Astrocyte (in vitro differentiated cells and primary cell): ENCODE results near the gene NNT. TPM values are rescaled to one million over a fixed set of nuclear protein-coding genes. Genes with fewer than 3 reads are reported as not detected.

Experiments used
- DNase-seq: peaks from one replicate; pipeline ENCODE4 v3.0.0-alpha.2; 2010; ENCODE audit warnings: low read depth
- FAIRE-seq: peaks from 2 replicates; lab custom pipeline; 2011; peaks lifted over from hg19 to GRCh38; lab: Jason Lieb, UNC
- H2AFZ ChIP-seq: 2 replicates; pipeline ENCODE4 v1.6.0; 2012; ENCODE audit warnings: low read depth, low read length, inconsistent platforms
- H3K27ac ChIP-seq: 2 replicates; pipeline ENCODE4 v1.5.1; 2011; ENCODE audit warnings: low read depth, low read length, inconsistent platforms
- H3K27me3 ChIP-seq: 2 replicates; pipeline ENCODE4 v1.6.0; 2011; ENCODE audit warnings: low read length, inconsistent platforms; ENCODE audit not compliant: insufficient read depth
- H3K36me3 ChIP-seq: 2 replicates; pipeline ENCODE4 v1.5.1; 2011; ENCODE audit warnings: low read length, inconsistent platforms; ENCODE audit not compliant: insufficient read depth
- H3K4me1 ChIP-seq: 2 replicates; pipeline ENCODE4 v1.5.1; 2011; ENCODE audit warnings: low read length, inconsistent platforms; ENCODE audit not compliant: insufficient read depth
- H3K4me2 ChIP-seq: 2 replicates; pipeline ENCODE4 v1.6.0; 2012; ENCODE audit warnings: low read length, inconsistent platforms
- H3K4me3 ChIP-seq: 2 replicates; pipeline ENCODE4 v1.5.1; 2011; ENCODE audit warnings: low read depth, mild to moderate bottlenecking, low read length, inconsistent platforms; ENCODE audit not compliant: insufficient read depth
- H3K79me2 ChIP-seq: 2 replicates; pipeline ENCODE4 v1.6.0; 2012; ENCODE audit warnings: mild to moderate bottlenecking, low read length, inconsistent platforms; ENCODE audit not compliant: insufficient read depth
- H3K9ac ChIP-seq: 2 replicates; pipeline ENCODE4 v1.6.0; 2012; ENCODE audit warnings: mild to moderate bottlenecking, low read length, inconsistent platforms
- H3K9me3 ChIP-seq: 2 replicates; pipeline ENCODE4 v1.5.1; 2012; ENCODE audit warnings: low read depth, mild to moderate bottlenecking, low read length, inconsistent platforms; ENCODE audit not compliant: insufficient read depth
- H4K20me1 ChIP-seq: 2 replicates; pipeline ENCODE4 v1.6.0; 2012; ENCODE audit warnings: low read length, inconsistent platforms; ENCODE audit not compliant: insufficient read depth
- H3K27ac Mint-ChIP-seq: one replicate; pipeline ENCODE4 v1.8.0; 2021; ENCODE audit warnings: mild to moderate bottlenecking, mixed read lengths; ENCODE audit not compliant: unreplicated experiment
- H3K27me3 Mint-ChIP-seq: one replicate; pipeline ENCODE4 v1.8.0; 2021; ENCODE audit warnings: low read depth, mixed read lengths; ENCODE audit not compliant: unreplicated experiment
- H3K36me3 Mint-ChIP-seq: one replicate; pipeline ENCODE4 v1.8.0; 2021; ENCODE audit warnings: low read depth, mixed read lengths; ENCODE audit not compliant: unreplicated experiment
- H3K4me1 Mint-ChIP-seq: one replicate; pipeline ENCODE4 v1.8.0; 2021; ENCODE audit warnings: low read depth, mixed read lengths; ENCODE audit not compliant: unreplicated experiment
- H3K4me3 Mint-ChIP-seq: one replicate; pipeline ENCODE4 v1.8.0; 2021; ENCODE audit warnings: mild to moderate bottlenecking, moderate library complexity, mixed read lengths; ENCODE audit not compliant: unreplicated experiment
- H3K9me3 Mint-ChIP-seq: one replicate; pipeline ENCODE4 v1.8.0; 2021; ENCODE audit warnings: mild to moderate bottlenecking, mixed read lengths; ENCODE audit not compliant: unreplicated experiment
- CTCF ChIP-seq: IDR thresholded peaks from 2 replicates; pipeline ENCODE4 v1.5.1; 2011; ENCODE audit warnings: low read depth, mild to moderate bottlenecking, inconsistent platforms, low read length, moderate library complexity; ENCODE audit not compliant: insufficient read depth
- EZH2 ChIP-seq: IDR thresholded peaks from 2 replicates; pipeline ENCODE4 v1.6.1; 2012; ENCODE audit warnings: mild to moderate bottlenecking, low read length, inconsistent platforms; ENCODE audit not compliant: insufficient read depth
- total RNA-seq: library from RNA; stranded (reverse); gene quantifications from 2 replicates; pipeline ENCODE4 v1.2.1, GENCODE V29; 2021

Gene NNT
- total RNA-seq, 1 donor from 2014 or later = 44.3 TPM

GRCh38 chr5:43642428-43642827 is 39.4 kb downstream of the NNT start:
- Mint-ChIP-seq H3K4me3 (no peak overlapping the region), H3K27me3 (no peaks in the 10 kb centered on the region), H3K4me1 (peaks cover 14% of the 10 kb centered on the region), H3K9me3 (no peaks in the 10 kb centered on the region), H3K27ac (no peak overlapping the region), H3K36me3 (peaks cover 6% of the 10 kb centered on the region)
- H2AFZ ChIP-seq = no peak overlapping the region
- H3K4me3 ChIP-seq = no peak overlapping the region
- DNase-seq (no peak), FAIRE-seq (no peak)
- H3K4me1 ChIP-seq = no peaks in the 10 kb centered on the region
- H3K4me2 ChIP-seq = no peak overlapping the region
- H3K79me2 ChIP-seq = no peaks in the 10 kb centered on the region
- no peak overlapping the region for H3K9ac ChIP-seq
- H3K27ac ChIP-seq = no peak overlapping the region
- TF ChIP-seq EZH2 (no peak), CTCF (no peak)
- H3K36me3 ChIP-seq = peaks cover 5% of the 10 kb centered on the region
- no peaks in the 10 kb centered on the region for H4K20me1 ChIP-seq
- H3K9me3 ChIP-seq = no peaks in the 10 kb centered on the region
- no peaks in the 10 kb centered on the region for H3K27me3 ChIP-seq

DNA sequence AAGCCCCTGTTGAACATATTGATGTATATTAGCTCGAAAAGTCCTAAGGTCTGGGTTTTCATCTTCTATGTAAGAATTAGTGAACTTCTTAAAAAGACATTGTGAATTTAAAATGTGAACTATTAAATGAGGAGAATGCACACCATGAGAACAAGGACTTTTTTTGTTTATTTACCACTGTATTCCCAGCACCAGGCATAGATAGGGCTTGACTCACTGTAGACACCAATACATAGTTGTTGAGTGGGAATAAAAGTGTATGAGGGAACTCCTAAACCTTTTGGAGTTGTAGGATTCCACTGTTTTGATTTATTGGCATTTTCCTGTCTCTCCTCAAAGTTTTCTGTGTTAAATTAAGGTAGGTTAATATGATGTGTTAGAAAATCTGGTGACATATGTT is 40.3 kb downstream of the NNT start:
- Mint-ChIP-seq H3K27ac (peak overlapping the region; percentile 43), H3K9me3 (no peaks in the 10 kb centered on the region)

More for the DNA sequence above, 40.3 kb downstream of the NNT start:
- TF ChIP-seq EZH2 (no peak), CTCF (no peak)
- Histone ChIP-seq H3K9me3 (no peaks in the 10 kb centered on the region), H3K27ac (no peak overlapping the region), H4K20me1 (no peaks in the 10 kb centered on the region), H2AFZ (no peak overlapping the region), H3K9ac (no peak overlapping the region), H3K27me3 (no peaks in the 10 kb centered on the region), H3K79me2 (no peaks in the 10 kb centered on the region), H3K36me3 (peaks cover 5% of the 10 kb centered on the region), H3K4me3 (no peak overlapping the region), H3K4me1 (no peaks in the 10 kb centered on the region), H3K4me2 (no peak overlapping the region)
- Mint-ChIP-seq H3K27me3 (no peaks in the 10 kb centered on the region), H3K36me3 (peaks cover 6% of the 10 kb centered on the region), H3K4me1 (peaks cover 14% of the 10 kb centered on the region), H3K4me3 (no peak overlapping the region)
- peak; percentile 43 for FAIRE-seq
- DNase-seq = no peak
